ENCODE data around the gene CELSR1. TPM values are rescaled to one million over a fixed set of nuclear protein-coding genes. Genes with fewer than 3 reads are reported as not detected.
"Not testable (repeated sequence)": the region's sequence is repeated elsewhere in the genome, so short reads cannot be mapped to it uniquely, and the experiment has no call there.

The CELSR1 gene
- total RNA-seq, 1 experiment from 2014 or later, result 22.6 TPM

DNA sequence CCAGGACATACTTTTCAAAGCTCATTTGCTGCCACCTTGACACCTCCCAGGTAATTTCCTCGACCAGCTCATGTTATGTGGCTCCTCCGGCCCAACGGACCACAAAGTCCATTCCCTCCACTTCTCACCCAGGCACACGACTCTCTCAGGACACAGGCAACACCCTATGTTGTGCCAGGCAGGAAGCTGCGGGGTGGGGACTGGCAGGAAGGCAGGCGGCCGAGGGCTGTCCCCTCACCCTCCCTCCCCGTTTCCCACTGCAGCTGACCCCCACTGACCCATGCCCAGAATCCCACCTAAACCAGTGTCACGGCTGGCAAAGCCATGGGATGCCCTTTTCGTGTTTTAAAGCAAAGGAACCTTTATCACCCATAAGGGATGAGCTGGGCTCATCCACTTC lies 20.8 kb downstream of the CELSR1 start:
- H3T11ph ChIP-seq (ENCODE audit: low read length), result no peak overlapping the region
- H3K27me3 Mint-ChIP-seq (ENCODE audit: low read depth), result no peaks in the 10 kb centered on the region
- H3K23ac ChIP-seq (ENCODE audit: insufficient read length, low read depth, low read length), result no peak overlapping the region
- H3K18ac ChIP-seq (ENCODE audit: insufficient read length, low read depth, low read length), result no peak overlapping the region
- H3K56ac ChIP-seq (ENCODE audit: insufficient read length, low read depth, low read length), result no peak overlapping the region
- no peaks in the 10 kb centered on the region for H3K79me1 ChIP-seq (ENCODE audit: insufficient read depth, low read depth, low read length, poor library complexity, severe bottlenecking)
- H3K36me3 Mint-ChIP-seq (ENCODE audit: insufficient read depth in 1 of 3, low read depth in 3 of 3), result peaks cover 0 to 4% (median 4%) of the 10 kb centered on the region in 3 experiments; a peak in 2 of 7 replicates
- H2BK120ac ChIP-seq (ENCODE audit: low read depth, low read length, poor library complexity, severe bottlenecking), result no peak overlapping the region
- H3K4me1 Mint-ChIP-seq, result peaks cover 16 to 23% of the 10 kb centered on the region in 2 experiments
- H3K27ac Mint-ChIP-seq, result no peak overlapping the region; a peak in 1 of 7 replicates
- no peak overlapping the region for H2BK20ac ChIP-seq (ENCODE audit: low read depth, low read length, poor library complexity, severe bottlenecking)
- TF ChIP-seq, protein P1, sequence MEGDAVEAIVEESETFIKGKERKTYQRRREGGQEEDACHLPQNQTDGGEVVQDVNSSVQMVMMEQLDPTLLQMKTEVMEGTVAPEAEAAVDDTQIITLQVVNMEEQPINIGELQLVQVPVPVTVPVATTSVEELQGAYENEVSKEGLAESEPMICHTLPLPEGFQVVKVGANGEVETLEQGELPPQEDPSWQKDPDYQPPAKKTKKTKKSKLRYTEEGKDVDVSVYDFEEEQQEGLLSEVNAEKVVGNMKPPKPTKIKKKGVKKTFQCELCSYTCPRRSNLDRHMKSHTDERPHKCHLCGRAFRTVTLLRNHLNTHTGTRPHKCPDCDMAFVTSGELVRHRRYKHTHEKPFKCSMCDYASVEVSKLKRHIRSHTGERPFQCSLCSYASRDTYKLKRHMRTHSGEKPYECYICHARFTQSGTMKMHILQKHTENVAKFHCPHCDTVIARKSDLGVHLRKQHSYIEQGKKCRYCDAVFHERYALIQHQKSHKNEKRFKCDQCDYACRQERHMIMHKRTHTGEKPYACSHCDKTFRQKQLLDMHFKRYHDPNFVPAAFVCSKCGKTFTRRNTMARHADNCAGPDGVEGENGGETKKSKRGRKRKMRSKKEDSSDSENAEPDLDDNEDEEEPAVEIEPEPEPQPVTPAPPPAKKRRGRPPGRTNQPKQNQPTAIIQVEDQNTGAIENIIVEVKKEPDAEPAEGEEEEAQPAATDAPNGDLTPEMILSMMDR (conservative IDR thresholded peaks at IDR 0.05), result no peak
- H4K5ac ChIP-seq (ENCODE audit: insufficient read length, low read depth, low read length), result no peak overlapping the region
- no CpG with 5 or more reads among the region's 10 CpGs for WGBS (ENCODE audit: extremely low coverage, insufficient read length, low lambda C conversion rate)
- DNase-seq, result no peak
- no peaks in the 10 kb centered on the region for H4K20me1 ChIP-seq (ENCODE audit: control insufficient read depth, insufficient read depth, insufficient read length)
- no peak overlapping the region for H2AK5ac ChIP-seq (ENCODE audit: insufficient read length, low read length)
- H3K4me3 Mint-ChIP-seq, result no peak overlapping the region
- H3K4ac ChIP-seq (ENCODE audit: low read depth, low read length), result no peak overlapping the region
- H4K8ac ChIP-seq (replicated peaks; ENCODE audit: insufficient read length, low read depth, low read length), result no peak overlapping the region
- H2BK5ac ChIP-seq (ENCODE audit: insufficient read length, low read length), result no peak overlapping the region
- no peaks in the 10 kb centered on the region for H3K23me2 ChIP-seq (ENCODE audit: insufficient read length, low read depth, low read length, poor library complexity, severe bottlenecking)
- no peak overlapping the region for H2AFZ ChIP-seq (ENCODE audit: low read length)
- no peak overlapping the region for H3K9ac ChIP-seq (ENCODE audit: extremely low read depth, insufficient read length, low read length)
- H3K14ac ChIP-seq (ENCODE audit: insufficient read depth, low read length), result no peak overlapping the region
- H3K27me3 ChIP-seq (ENCODE audit: insufficient read depth, low read length), result no peaks in the 10 kb centered on the region
- no peaks in the 10 kb centered on the region for H3K4me1 ChIP-seq (ENCODE audit: insufficient read depth, low read length)
- no peak overlapping the region for H2BK15ac ChIP-seq (ENCODE audit: low read depth, low read length)
- H3K79me2 ChIP-seq (ENCODE audit: insufficient read depth, low read length), result no peaks in the 10 kb centered on the region; the same call in 1 of the 2 replicates
- no peak overlapping the region for H2BK12ac ChIP-seq (ENCODE audit: insufficient read length, low read depth, low read length)
- no peaks in the 10 kb centered on the region for H3K9me3 ChIP-seq (ENCODE audit: control insufficient read depth, low read depth, low read length)
- H4K91ac ChIP-seq (ENCODE audit: insufficient read length, low read depth, low read length), result no peak overlapping the region
- H3K9me3 Mint-ChIP-seq, result no peaks in the 10 kb centered on the region
- H3K27ac ChIP-seq (ENCODE audit: insufficient read length, low read depth, low read length), result no peak overlapping the region
- no peak overlapping the region for H3K4me2 ChIP-seq (ENCODE audit: insufficient read depth, insufficient read length, low read length)

- WGBS (ENCODE audit: extremely low coverage, insufficient read length, low lambda C conversion rate), result no CpG with 5 or more reads among the region's 5 CpGs
- not testable (repeated sequence) for H3K4me3 Mint-ChIP-seq; H3K27me3 Mint-ChIP-seq (ENCODE audit: low read depth)
Measured at GRCh38 chr22:46516112-46516487, 21.3 kb downstream of the CELSR1 start.

More at GRCh38 chr22:46516112-46516487, 21.3 kb downstream of the CELSR1 start:
- H2BK20ac ChIP-seq (ENCODE audit: low read depth, low read length, poor library complexity, severe bottlenecking); H3K36me3 Mint-ChIP-seq (ENCODE audit: insufficient read depth in 1 of 3, low read depth in 3 of 3); H3K56ac ChIP-seq (ENCODE audit: insufficient read length, low read depth, low read length); H3K14ac ChIP-seq (ENCODE audit: insufficient read depth, low read length); H3K27me3 ChIP-seq (ENCODE audit: insufficient read depth, low read length); H4K5ac ChIP-seq (ENCODE audit: insufficient read length, low read depth, low read length); H3K4me2 ChIP-seq (ENCODE audit: insufficient read depth, insufficient read length, low read length); H3K9me3 ChIP-seq (ENCODE audit: control insufficient read depth, low read depth, low read length); H3K27ac ChIP-seq (ENCODE audit: insufficient read length, low read depth, low read length); H2BK120ac ChIP-seq (ENCODE audit: low read depth, low read length, poor library complexity, severe bottlenecking); H3K27ac Mint-ChIP-seq; H4K8ac ChIP-seq (replicated peaks; ENCODE audit: insufficient read length, low read depth, low read length); DNase-seq; H2BK12ac ChIP-seq (ENCODE audit: insufficient read length, low read depth, low read length); H3K23me2 ChIP-seq (ENCODE audit: insufficient read length, low read depth, low read length, poor library complexity, severe bottlenecking); H3K4me1 ChIP-seq (ENCODE audit: insufficient read depth, low read length); H3K79me1 ChIP-seq (ENCODE audit: insufficient read depth, low read depth, low read length, poor library complexity, severe bottlenecking); H3K18ac ChIP-seq (ENCODE audit: insufficient read length, low read depth, low read length); H4K20me1 ChIP-seq (ENCODE audit: control insufficient read depth, insufficient read depth, insufficient read length); H3K79me2 ChIP-seq (ENCODE audit: insufficient read depth, low read length); H2BK5ac ChIP-seq (ENCODE audit: insufficient read length, low read length); H3K9ac ChIP-seq (ENCODE audit: extremely low read depth, insufficient read length, low read length); H3K23ac ChIP-seq (ENCODE audit: insufficient read length, low read depth, low read length); H3K9me3 Mint-ChIP-seq; H3T11ph ChIP-seq (ENCODE audit: low read length); H2AK5ac ChIP-seq (ENCODE audit: insufficient read length, low read length); H4K91ac ChIP-seq (ENCODE audit: insufficient read length, low read depth, low read length); H2AFZ ChIP-seq (ENCODE audit: low read length); H2BK15ac ChIP-seq (ENCODE audit: low read depth, low read length); H3K4ac ChIP-seq (ENCODE audit: low read depth, low read length): not testable (repeated sequence)
- H3K4me1 Mint-ChIP-seq, result peaks cover 20 to 28% of the 10 kb centered on the region in 2 experiments

Data from H9 (cell line).